IMR-90 (cell line): ENCODE data around the gene PCBP3. TPM values are rescaled to one million over a fixed set of nuclear protein-coding genes. Genes with fewer than 3 reads are reported as not detected.

Source experiments
- ATAC-seq: fragments of 200-7000 bp; cut with Tn5 transposase; 2 replicates; pipeline ENCODE4 v1.9.1; 2020; ENCODE audit warnings: low read depth, mild to moderate bottlenecking, moderate library complexity
- BruUV-seq: library from RNA; stranded (reverse); fragments of 400-500 nt; replicated peaks from 2 replicates; lab custom pipeline; 2021; lab: Mats Ljungman, UMichigan
- CTCF ChIA-PET: fragments of 300-600 bp; formaldehyde crosslinking; extraction: SDS; loops from one replicate; lab custom pipeline; 2021; ENCODE audit warnings: antibody characterized with exemption; lab: Yijun Ruan, JAX
- POLR2A ChIA-PET: fragments of 300-600 bp; sonication (Branson Sonifier 250); formaldehyde crosslinking; loops from one replicate; lab custom pipeline; 2022; ENCODE audit warnings: antibody characterized with exemption; ENCODE audit not compliant: unreplicated experiment; lab: Charles Lee
- DNase-seq: peaks from one replicate; pipeline ENCODE4 v3.0.0; 2013
- H2AFZ ChIP-seq: replicated peaks from 2 replicates; pipeline ENCODE3; 2013; ENCODE audit warnings: low read length, mild to moderate bottlenecking; ENCODE audit not compliant: poor library complexity
- H2AK5ac ChIP-seq: 2 replicates; pipeline ENCODE4 v1.6.1; 2013; ENCODE audit warnings: low read depth, low read length, inconsistent platforms
- H2AK9ac ChIP-seq: replicated peaks from 2 replicates; pipeline ENCODE3; 2013; ENCODE audit warnings: mild to moderate bottlenecking, low read depth, low read length, moderate library complexity; ENCODE audit not compliant: poor library complexity
- H2BK120ac ChIP-seq: 2 replicates; pipeline ENCODE4 v1.6.1; 2013; ENCODE audit warnings: low read depth, low read length, inconsistent platforms
- H2BK15ac ChIP-seq: 3 replicates; pipeline ENCODE4 v1.6.1; 2013; ENCODE audit warnings: low read depth, low read length, inconsistent platforms
- H2BK20ac ChIP-seq: 2 replicates; pipeline ENCODE4 v1.6.1; 2013; ENCODE audit warnings: low read depth, mild to moderate bottlenecking, inconsistent platforms, low read length, moderate library complexity
- H2BK5ac ChIP-seq: 2 replicates; pipeline ENCODE4 v1.6.1; 2013; ENCODE audit warnings: mild to moderate bottlenecking, low read depth, low read length, inconsistent platforms; ENCODE audit not compliant: poor library complexity, severe bottlenecking
- H3K14ac ChIP-seq: replicated peaks from 2 replicates; pipeline ENCODE4 v1.6.1; 2013; ENCODE audit warnings: low read depth, low read length, inconsistent platforms
- H3K18ac ChIP-seq: 2 replicates; pipeline ENCODE4 v1.6.1; 2013; ENCODE audit warnings: low read depth, low read length, control low read depth
- H3K23ac ChIP-seq: 2 replicates; pipeline ENCODE4 v1.6.1; 2013; ENCODE audit warnings: low read depth, low read length, inconsistent platforms
- H3K27ac ChIP-seq: 2 replicates; pipeline ENCODE4 v1.5.1; 2013; ENCODE audit warnings: mild to moderate bottlenecking, control low read depth, low read length; ENCODE audit not compliant: insufficient read depth
- H3K27me3 ChIP-seq: 2 replicates; pipeline ENCODE4 v1.6.1; 2013; ENCODE audit warnings: low read length; ENCODE audit not compliant: control insufficient read depth, insufficient read depth
- H3K36me3 ChIP-seq: 2 replicates; pipeline ENCODE4 v1.6.1; 2013; ENCODE audit warnings: low read length, mixed read lengths; ENCODE audit not compliant: control insufficient read depth, insufficient read depth
- H3K4ac ChIP-seq: 2 replicates; pipeline ENCODE4 v1.6.1; 2013; ENCODE audit warnings: low read depth, low read length, inconsistent platforms
- H3K4me1 ChIP-seq: 2 replicates; pipeline ENCODE4 v1.6.1; 2013; ENCODE audit warnings: low read length, mixed read lengths; ENCODE audit not compliant: control insufficient read depth, insufficient read depth
- H3K4me2 ChIP-seq: 2 replicates; pipeline ENCODE4 v1.6.1; 2013; ENCODE audit warnings: low read depth, mild to moderate bottlenecking, control low read depth, low read length, moderate library complexity
- H3K4me3 ChIP-seq: 2 replicates; pipeline ENCODE4 v1.5.1; 2013; ENCODE audit warnings: low read depth, mild to moderate bottlenecking, control low read depth, low read length, moderate library complexity; ENCODE audit not compliant: insufficient read depth
- H3K56ac ChIP-seq: 2 replicates; pipeline ENCODE4 v1.6.1; 2013; ENCODE audit warnings: low read length, inconsistent platforms; ENCODE audit not compliant: insufficient read depth; ENCODE audit errors: extremely low read depth
- H3K79me1 ChIP-seq, 2 experiments: 2 replicates each; pipeline ENCODE4 v1.6.1; 2013; ENCODE audit warnings: low read length in 2 of 2, inconsistent platforms in 1 of 2, low read depth in 1 of 2
- H3K9ac ChIP-seq: 2 replicates; pipeline ENCODE4 v1.6.1; 2013; ENCODE audit warnings: low read depth, low read length, control low read depth
- H3K9me1 ChIP-seq: 2 replicates; pipeline ENCODE4 v1.6.1; 2013; ENCODE audit warnings: low read length, inconsistent platforms; ENCODE audit not compliant: insufficient read depth
- H3K9me3 ChIP-seq: 2 replicates; pipeline ENCODE4 v1.6.1; 2013; ENCODE audit warnings: low read length; ENCODE audit not compliant: control insufficient read depth, insufficient read depth
- H4K20me1 ChIP-seq: 2 replicates; pipeline ENCODE4 v1.6.1; 2013; ENCODE audit warnings: low read length, inconsistent platforms; ENCODE audit not compliant: insufficient read depth
- H4K5ac ChIP-seq: 2 replicates; pipeline ENCODE4 v1.6.1; 2013; ENCODE audit warnings: mild to moderate bottlenecking, low read depth, low read length, control low read depth
- H4K8ac ChIP-seq, 2 experiments: 2 replicates each; pipeline ENCODE4 v1.6.1; 2013; ENCODE audit warnings: low read depth in 2 of 2, low read length in 2 of 2, control low read depth in 1 of 2, inconsistent platforms in 1 of 2
- H4K91ac ChIP-seq: 2 replicates; pipeline ENCODE4 v1.6.1; 2013; ENCODE audit warnings: low read depth, low read length, inconsistent platforms; ENCODE audit not compliant: insufficient read depth
- CEBPB ChIP-seq: IDR thresholded peaks from 2 replicates; pipeline ENCODE4 v1.6.1; 2012; ENCODE audit warnings: low read depth, low read length, improper control_type of control experiment
- NFE2L2 ChIP-seq: fragments of 150-350 bp; IDR thresholded peaks from 2 replicates; pipeline ENCODE4 v1.6.1; 2016; ENCODE audit warnings: low read depth, mild to moderate bottlenecking, low read length
- RCOR1 ChIP-seq: IDR thresholded peaks from 2 replicates; pipeline ENCODE4 v1.6.1; 2012; ENCODE audit warnings: mild to moderate bottlenecking, low read length, improper control_type of control experiment; ENCODE audit not compliant: insufficient replicate concordance
- RFX5 ChIP-seq: IDR thresholded peaks from 2 replicates; pipeline ENCODE4 v1.8.0; 2012; ENCODE audit warnings: low read depth, mild to moderate bottlenecking, low read length, moderate library complexity
- WGBS, 2 experiments: methylation state at CpG; one replicate each; pipeline versions ENCODE4 v1.1.5 to v1.1.7; 2013; ENCODE audit warnings: missing lambda C conversion rate in 2 of 2; ENCODE audit not compliant: insufficient read length in 1 of 2; ENCODE audit errors: extremely low coverage in 2 of 2; 5-methylcytosine and 5-hydroxymethylcytosine counted together
- dilution Hi-C: fragments of 300-500 bp; cut with HindIII; formaldehyde crosslinking; loops from one replicate; pipeline ENCODE4 v1.14.3; 2018; ENCODE audit warnings: low sequenced_read_pairs; ENCODE audit not compliant: unreplicated experiment
- in situ Hi-C: fragments of 300-500 bp; cut with MboI; formaldehyde crosslinking; loops from 3 replicates; pipeline ENCODE4 v1.14.3; 2019; ENCODE audit warnings: low sequenced_read_pairs, inconsistent platforms, mixed read lengths
- intact Hi-C: fragments of 100-400 bp; cut with micrococcal nuclease; formaldehyde crosslinking; loops from 2 replicates; pipeline ENCODE4 v1.10.0; 2022
- polyA plus RNA-seq, 3 experiments: library from polyadenylated mRNA; depleted of rRNA; stranded (reverse); fragments of >200 nt; gene quantifications; 2 replicates each; pipeline ENCODE4 v1.2.3, GENCODE V29; 2012; ENCODE audit warnings: low replicate concordance in 1 of 3
- total RNA-seq: library from RNA; depleted of rRNA; stranded (reverse); fragments of >200 nt; gene quantifications from 2 replicates; pipeline ENCODE4 v1.2.3, GENCODE V29; 2012
- TF ChIP-seq, protein P1 (sequence below): conservative IDR thresholded peaks from 2 replicates; pipeline ENCODE4 v1.5.1; 2012; ENCODE audit warnings: mild to moderate bottlenecking, low read depth, low read length, improper control_type of control experiment

The PCBP3 gene
- total and polyA plus RNA-seq, 2 of the 4 experiments (the other 2 are of a cell fraction), result 2.9 to 3.9 TPM

DNA sequence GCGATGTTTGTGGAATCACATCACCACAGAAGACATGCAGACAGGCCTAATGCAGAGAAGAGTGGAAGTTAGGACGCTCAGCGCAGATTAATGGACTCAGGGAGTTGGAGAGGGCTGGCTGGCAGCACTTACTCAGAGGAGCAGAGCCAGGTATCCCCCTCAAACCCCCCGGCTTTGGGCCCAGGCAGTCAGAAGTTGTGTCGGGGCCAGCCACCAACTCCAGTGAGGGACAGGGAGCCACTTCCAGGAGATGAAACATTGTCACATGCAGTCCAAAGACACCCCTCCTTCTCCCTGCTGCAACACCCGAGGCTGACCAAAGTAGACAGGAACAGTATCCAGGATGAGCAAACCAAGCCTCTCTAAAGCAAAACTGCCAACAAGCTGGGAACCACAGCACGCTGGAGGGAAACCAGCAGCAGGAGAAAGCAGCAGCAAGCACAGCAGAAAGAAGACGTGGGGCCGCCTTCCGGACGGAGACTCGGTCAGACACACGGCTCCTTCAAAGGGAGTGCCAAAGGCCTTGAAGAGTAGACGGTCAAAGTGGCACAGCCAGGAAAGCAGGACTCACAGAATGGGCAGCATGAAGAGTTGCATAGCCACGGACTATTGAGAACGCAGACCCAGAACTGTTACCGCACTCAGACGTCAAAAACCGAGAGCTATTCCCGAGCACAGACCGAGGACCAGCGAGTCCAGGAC, 149.3 kb downstream of the PCBP3 start:
- H3K36me3 ChIP-seq, result no peaks in the 10 kb centered on the region
- intact Hi-C loops, result no loop called here
- H3K23ac ChIP-seq, result no peak overlapping the region
- in situ Hi-C loops, result no loop called here
- no peak overlapping the region for H3K4me3 ChIP-seq
- no peaks in the 10 kb centered on the region for H3K79me1 ChIP-seq
- H4K91ac ChIP-seq, result no peak overlapping the region
- H2BK20ac ChIP-seq, result no peak overlapping the region
- ChIA-PET POLR2A (no interaction called here), CTCF (no interaction called here)
- H3K18ac ChIP-seq, result no peak overlapping the region
- H2BK5ac ChIP-seq, result no peak overlapping the region
- TF ChIP-seq RCOR1 (no peak), RFX5 (no peak), CEBPB (no peak), NFE2L2 (no peak)
- TF ChIP-seq, protein P1, sequence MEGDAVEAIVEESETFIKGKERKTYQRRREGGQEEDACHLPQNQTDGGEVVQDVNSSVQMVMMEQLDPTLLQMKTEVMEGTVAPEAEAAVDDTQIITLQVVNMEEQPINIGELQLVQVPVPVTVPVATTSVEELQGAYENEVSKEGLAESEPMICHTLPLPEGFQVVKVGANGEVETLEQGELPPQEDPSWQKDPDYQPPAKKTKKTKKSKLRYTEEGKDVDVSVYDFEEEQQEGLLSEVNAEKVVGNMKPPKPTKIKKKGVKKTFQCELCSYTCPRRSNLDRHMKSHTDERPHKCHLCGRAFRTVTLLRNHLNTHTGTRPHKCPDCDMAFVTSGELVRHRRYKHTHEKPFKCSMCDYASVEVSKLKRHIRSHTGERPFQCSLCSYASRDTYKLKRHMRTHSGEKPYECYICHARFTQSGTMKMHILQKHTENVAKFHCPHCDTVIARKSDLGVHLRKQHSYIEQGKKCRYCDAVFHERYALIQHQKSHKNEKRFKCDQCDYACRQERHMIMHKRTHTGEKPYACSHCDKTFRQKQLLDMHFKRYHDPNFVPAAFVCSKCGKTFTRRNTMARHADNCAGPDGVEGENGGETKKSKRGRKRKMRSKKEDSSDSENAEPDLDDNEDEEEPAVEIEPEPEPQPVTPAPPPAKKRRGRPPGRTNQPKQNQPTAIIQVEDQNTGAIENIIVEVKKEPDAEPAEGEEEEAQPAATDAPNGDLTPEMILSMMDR, result no peak
- no TSS peak for BruUV-seq
- 80% methylated on average over 18 of the region's 22 CpGs; no CpG with 5 or more reads in 1 of the 2 experiments for WGBS, 2 experiments
- H3K14ac ChIP-seq, result no peak overlapping the region
- no peak overlapping the region for H2AK9ac ChIP-seq
- H3K27me3 ChIP-seq, result peaks cover 6% of the 10 kb centered on the region; the same call in 1 of the 2 replicates
- ATAC-seq, result no peak
- no peaks in the 10 kb centered on the region for H4K20me1 ChIP-seq
- H3K9me1 ChIP-seq, result peaks cover 6% of the 10 kb centered on the region; the same call in 1 of the 2 replicates
- dilution Hi-C loops, result no loop called here
- no peak overlapping the region for H2BK120ac ChIP-seq
- no peak overlapping the region for H4K5ac ChIP-seq
- H2BK15ac ChIP-seq, result no peak overlapping the region
- H3K27ac ChIP-seq, result no peak overlapping the region
- no peaks in the 10 kb centered on the region for H3K9me3 ChIP-seq
- DNase-seq, result no peak
- peaks cover 3% of the 10 kb centered on the region; the same call in 1 of the 2 replicates for H3K4me1 ChIP-seq
- no peak overlapping the region for H3K56ac ChIP-seq
- H2AK5ac ChIP-seq, result no peak overlapping the region
- H3K4me2 ChIP-seq, result no peak overlapping the region
- no peak overlapping the region for H3K4ac ChIP-seq
- H3K9ac ChIP-seq, result no peak overlapping the region
- no peak overlapping the region for H2AFZ ChIP-seq
- no peak overlapping the region for H4K8ac ChIP-seq
